GM12878 (cell line): ENCODE measurements around the gene ITIH5. TPM values are rescaled to one million over a fixed set of nuclear protein-coding genes. Genes with fewer than 3 reads are reported as not detected.

Experiments
- ATAC-seq: fragments of 200-7000 bp; cut with Tn5 transposase; 3 replicates; pipeline ENCODE4 v1.9.1; 2020; ENCODE audit warnings: mild to moderate bottlenecking, moderate library complexity
- BruUV-seq: library from RNA; stranded (reverse); fragments of 400-500 nt; replicated peaks from 2 replicates; lab custom pipeline; 2021; lab: Mats Ljungman, UMichigan
- CTCF ChIA-PET: fragments of 300-600 bp; sonication (Branson Sonifier 250); formaldehyde crosslinking; extraction: SDS; loops from one replicate; lab custom pipeline; 2021; ENCODE audit warnings: inconsistent platforms; lab: Yijun Ruan, JAX
- POLR2A ChIA-PET: fragments of 350-600 bp; formaldehyde crosslinking; extraction: SDS; loops from one replicate; lab custom pipeline; 2021; ENCODE audit warnings: inconsistent platforms; lab: Charles Lee
- RAD21 ChIA-PET: fragments of 300-600 bp; sonication (Branson Sonifier 250); formaldehyde crosslinking; loops from one replicate; lab custom pipeline; 2023; ENCODE audit warnings: antibody characterized with exemption; ENCODE audit not compliant: unreplicated experiment; lab: Charles Lee
- SMC1A ChIA-PET: fragments of 300-600 bp; sonication (Branson Sonifier 250); formaldehyde crosslinking; loops from one replicate; lab custom pipeline; 2023; ENCODE audit not compliant: unreplicated experiment, uncharacterized antibody; lab: Charles Lee
- DNase-seq: peaks from one replicate; pipeline ENCODE4 v3.0.0-alpha.2; 2011; ENCODE audit warnings: low read depth, low spot score
- FAIRE-seq: peaks from 3 replicates; lab custom pipeline; 2011; peaks lifted over from hg19 to GRCh38; lab: Jason Lieb, UNC
- H2AFZ ChIP-seq: 2 replicates; pipeline ENCODE4 v1.6.0; 2011; ENCODE audit warnings: low read depth, low read length, control low read depth; ENCODE audit not compliant: control insufficient read depth
- H3K27ac ChIP-seq: 2 replicates; pipeline ENCODE4 v1.5.1; 2011; ENCODE audit warnings: control low read depth; ENCODE audit not compliant: control insufficient read depth, insufficient read depth
- H3K27me3 ChIP-seq, 2 experiments: replicated peaks in 1 of 2; 2 replicates each; pipeline versions ENCODE4 v1.6.0 to v1.6.1; 2011; ENCODE audit warnings: low read length in 1 of 2; ENCODE audit not compliant: control insufficient read depth in 2 of 2, insufficient read depth in 2 of 2
- H3K36me3 ChIP-seq, 2 experiments: 2 replicates each; pipeline ENCODE4 v1.5.1; 2011; ENCODE audit warnings: low read length in 1 of 2; ENCODE audit not compliant: control insufficient read depth in 2 of 2, insufficient read depth in 2 of 2
- H3K4me1 ChIP-seq: 2 replicates; pipeline ENCODE4 v1.6.1; 2011; ENCODE audit warnings: mild to moderate bottlenecking, low read length, moderate library complexity, mixed read lengths; ENCODE audit not compliant: control insufficient read depth, insufficient read depth
- H3K4me2 ChIP-seq: 2 replicates; pipeline ENCODE4 v1.6.0; 2011; ENCODE audit warnings: control low read depth; ENCODE audit not compliant: control insufficient read depth, insufficient read depth
- H3K4me3 ChIP-seq: fragments of 200-600 bp; sonication (generic); 2 replicates; pipeline ENCODE4 v1.5.1; 2016
- H3K79me2 ChIP-seq: 2 replicates; pipeline ENCODE4 v1.6.0; 2011; ENCODE audit warnings: low read length; ENCODE audit not compliant: control insufficient read depth, insufficient read depth
- H3K9ac ChIP-seq: 2 replicates; pipeline ENCODE4 v1.8.0; 2011; ENCODE audit warnings: low read length, control low read depth, mixed read lengths; ENCODE audit not compliant: control insufficient read depth, insufficient read depth
- H3K9me3 ChIP-seq: replicated peaks from 3 replicates; pipeline ENCODE4 v1.5.1; 2011; ENCODE audit warnings: mild to moderate bottlenecking, low read length; ENCODE audit not compliant: control insufficient read depth, insufficient read depth
- H4K20me1 ChIP-seq: 2 replicates; pipeline ENCODE4 v1.6.0; 2011; ENCODE audit not compliant: control insufficient read depth, insufficient read depth
- CEBPB ChIP-seq, 2 experiments: fragments of 150-350 bp in 1 of 2; IDR thresholded peaks; 2 replicates each; pipeline ENCODE4 v1.6.1; 2012 to 2014; ENCODE audit warnings: low read depth in 2 of 2, low read length in 2 of 2, borderline replicate concordance in 1 of 2, inconsistent platforms in 1 of 2
- IRF4 ChIP-seq: IDR thresholded peaks from 2 replicates; pipeline ENCODE4 v1.6.1; 2011; ENCODE audit warnings: low read depth, low read length
- KDM1A ChIP-seq: fragments of 200-600 bp; sonication (generic); IDR thresholded peaks from 2 replicates; pipeline ENCODE4 v1.6.1; 2016; ENCODE audit warnings: borderline replicate concordance
- MYB ChIP-seq: fragments of 150-350 bp; IDR thresholded peaks from 2 replicates; pipeline ENCODE4 v1.6.1; 2014; ENCODE audit warnings: mild to moderate bottlenecking, low read depth, low read length, borderline replicate concordance
- NFYA ChIP-seq: IDR thresholded peaks from 2 replicates; pipeline ENCODE4 v1.6.1; 2011; ENCODE audit warnings: low read depth, mild to moderate bottlenecking, low read length, improper control_type of control experiment, borderline replicate concordance
- PAX8 ChIP-seq: fragments of 450-650 bp; IDR thresholded peaks from 2 replicates; pipeline ENCODE4 v1.6.1; 2017; ENCODE audit warnings: mild to moderate bottlenecking, moderate library complexity
- PML ChIP-seq: IDR thresholded peaks from 2 replicates; pipeline ENCODE4 v1.6.1; 2012; ENCODE audit warnings: low read length, inconsistent platforms
- RAD21 ChIP-seq: IDR thresholded peaks from 2 replicates; pipeline ENCODE4 v1.6.1; 2011; ENCODE audit warnings: mild to moderate bottlenecking, low read depth, low read length, moderate library complexity; ENCODE audit not compliant: insufficient read depth
- RELA ChIP-seq: fragments of 450-650 bp; IDR thresholded peaks from 2 replicates; pipeline ENCODE4 v1.8.0; 2014; ENCODE audit warnings: borderline replicate concordance; ENCODE audit not compliant: partially characterized antibody
- REST ChIP-seq: IDR thresholded peaks from 2 replicates; pipeline ENCODE4 v1.6.1; 2012; ENCODE audit warnings: mild to moderate bottlenecking, low read depth, low read length
- SIN3A ChIP-seq: IDR thresholded peaks from 2 replicates; pipeline ENCODE4 v1.6.1; 2012; ENCODE audit warnings: low read depth, low read length, improper control_type of control experiment
- STAT1 ChIP-seq: fragments of 450-650 bp; conservative IDR thresholded peaks from 2 replicates; pipeline ENCODE4 v1.6.1; 2014; ENCODE audit warnings: antibody characterized with exemption, mild to moderate bottlenecking
- WRNIP1 ChIP-seq: IDR thresholded peaks from 2 replicates; pipeline ENCODE4 v1.6.1; 2011; ENCODE audit warnings: low read depth, low read length, improper control_type of control experiment, borderline replicate concordance
- ZBED1 ChIP-seq: IDR thresholded peaks from 2 replicates; pipeline ENCODE4 v1.6.1; 2016; ENCODE audit warnings: borderline replicate concordance
- ZBTB4 ChIP-seq: fragments of 450-650 bp; formaldehyde crosslinking; IDR thresholded peaks from 2 replicates; pipeline ENCODE4 v1.4.0; 2022; ENCODE audit warnings: mild to moderate bottlenecking, moderate library complexity
- ZSCAN29 ChIP-seq: fragments of 450-650 bp; IDR thresholded peaks from 2 replicates; pipeline ENCODE4 v1.6.1; 2017; ENCODE audit warnings: mild to moderate bottlenecking, moderate library complexity
- WGBS: methylation state at CpG from one replicate; pipeline ENCODE4 v1.1.6; 2016; ENCODE audit warnings: low lambda C conversion rate; ENCODE audit not compliant: insufficient replicate concordance, insufficient coverage; ENCODE audit errors: missing lambda C conversion rate; 5-methylcytosine and 5-hydroxymethylcytosine counted together
- in situ Hi-C: fragments of 300-500 bp; cut with MboI; formaldehyde crosslinking; loops from 9 replicates; pipeline ENCODE4 v1.14.3; 2018; ENCODE audit warnings: mixed read lengths
- intact Hi-C: fragments of 100-400 bp; cut with micrococcal nuclease; formaldehyde crosslinking; loops from one replicate; pipeline ENCODE4 v1.14.2; 2022; ENCODE audit not compliant: unreplicated experiment
- polyA plus RNA-seq, 11 experiments: library from polyadenylated mRNA; depleted of rRNA in 4 of 11; unstranded in 6 of 11; stranded (reverse) in 5 of 11; fragments of >200 nt; fragmentation: Nextera tagmentation in 4 of 11; fragmentation: Illumina TruSeq in 1 of 11; extraction: Ambion mirVana in 4 of 11; extraction: Trizol in 1 of 11; gene quantifications; 1 replicate in 1 of 11; 2 replicates in 10 of 11; pipeline versions ENCODE4 v1.2.1 to v1.2.3, GENCODE V29; 2011 to 2016; ENCODE audit warnings: inconsistent platforms in 2 of 11, missing spikeins in 2 of 11, low read depth in 1 of 11
- total RNA-seq, 4 experiments: library from RNA; depleted of rRNA in 3 of 4; stranded (reverse); fragments of >200 nt in 3 of 4; fragmentation: Illumina TruSeq in 1 of 4; extraction: Trizol in 1 of 4; gene quantifications; 2 replicates each; pipeline versions ENCODE4 v1.2.1 to v1.2.3, GENCODE V29; 2013 to 2021

The ITIH5 gene
- total and polyA plus RNA-seq, 10 of the 15 experiments (the other 5 are each of a cell fraction or from before 2014, with no cell fraction given) = 0.14 to 0.43 (median 0.21) TPM; not detected in 7

GRCh38 chr10:7585228-7585627, 81.5 kb downstream of the ITIH5 start:
- Histone ChIP-seq H3K4me1 (no peaks in the 10 kb centered on the region), H3K27ac (no peak overlapping the region), H3K9ac (no peak overlapping the region), H3K79me2 (no peaks in the 10 kb centered on the region), H3K36me3 (no peaks in the 10 kb centered on the region), H2AFZ (no peak overlapping the region), H3K9me3 (no peaks in the 10 kb centered on the region), H3K4me3 (no peak overlapping the region), H4K20me1 (no peaks in the 10 kb centered on the region), H3K27me3 (no peaks in the 10 kb centered on the region; a peak in 1 of 4 replicates), H3K4me2 (no peak overlapping the region)
- ChIA-PET CTCF (interaction anchor here (1.7 kb wide), 1 partner anchor 102 kb away, joined by 6 read pairs; no protein-coding TSS in a partner anchor), POLR2A (interaction anchor here (0.6 to 0.7 kb wide), 2 partner anchors 38 to 136 kb away, joined by 3 to 5 read pairs; no protein-coding TSS in a partner anchor), RAD21 (interaction anchor here (0.6 to 1.0 kb wide), 2 partner anchors 102 to 610 kb away, joined by 3 to 4 read pairs; no protein-coding TSS in a partner anchor), SMC1A (interaction anchor here (0.6 to 1.5 kb wide), 3 partner anchors 102 to 1378 kb away, joined by 3 read pairs; no protein-coding TSS in a partner anchor)
- TF ChIP-seq IRF4 (no peak), WRNIP1 (no peak), STAT1 (no peak), PAX8 (no peak), REST (no peak), CEBPB (IDR thresholded peaks at IDR 0.05; ENCODE audit: borderline replicate concordance in 1 of 2, low read depth in 2 of 2, low read length in 2 of 2) (no peak), PML (no peak), NFYA (no peak), ZSCAN29 (no peak), SIN3A (no peak), RELA (no peak), KDM1A (no peak), ZBTB4 (CRISPR knock-in tag) (no peak), MYB (no peak), RAD21 (no peak), ZBED1 (no peak)
- 45% methylated on average over 8 of the region's 8 CpGs for WGBS
- BruUV-seq = no TSS peak
- intact Hi-C loops = no loop called here
- in situ Hi-C loops = no loop called here
- no peak for FAIRE-seq
- DNase-seq = no peak
- ATAC-seq = no peak
